ENCODE results near the gene OVCH1.

OVCH1 gene

GRCh38 chr12:29430716-29431044, 66.8 kb downstream of the OVCH1 start:
- Histone ChIP-seq H3K27me3 (ENCODE audit: insufficient read depth, poor library complexity, severe bottlenecking) (no peaks in the 10 kb centered on the region), H3K4me3 (replicated peaks; ENCODE audit: insufficient read depth, low read length) (no peak overlapping the region), H3K27ac (replicated peaks) (no peak overlapping the region)
- TF ChIP-seq SPI1 (IDR thresholded peaks at IDR 0.05; ENCODE audit: borderline replicate concordance, low read depth), result no peak
- no peak for TF ChIP-seq GABPA (IDR thresholded peaks at IDR 0.05; ENCODE audit: low read depth)
- no peak for TF ChIP-seq POLR2AphosphoS5 (IDR thresholded peaks at IDR 0.05; ENCODE audit: low read depth)
- TF ChIP-seq REST (IDR thresholded peaks at IDR 0.05; ENCODE audit: insufficient replicate concordance, low read depth), result no peak
- TF ChIP-seq CTCF (IDR thresholded peaks at IDR 0.05; ENCODE audit: insufficient read depth, low read length), result no peak
- DNase-seq (ENCODE audit: low read depth in 1 of 2, low spot score in 1 of 2), result no peak

- no peak for TF ChIP-seq REST (IDR thresholded peaks at IDR 0.05; ENCODE audit: insufficient replicate concordance, low read depth)
- no peaks in the 10 kb centered on the region for H3K27me3 ChIP-seq (ENCODE audit: insufficient read depth, poor library complexity, severe bottlenecking)
- H3K4me3 ChIP-seq (replicated peaks; ENCODE audit: insufficient read depth, low read length), result no peak overlapping the region
- no peak for DNase-seq (ENCODE audit: low read depth in 1 of 2, low spot score in 1 of 2)
- peak overlapping the region; percentile 77 for H3K27ac ChIP-seq (replicated peaks)
Observed at GRCh38 chr12:29429999-29430715, 67.3 kb downstream of the OVCH1 start.

GRCh38 chr12:29428633-29429032, 68.9 kb downstream of the OVCH1 start:
- no peak overlapping the region for H3K4me3 ChIP-seq (replicated peaks; ENCODE audit: insufficient read depth, low read length)
- TF ChIP-seq POLR2AphosphoS5 (IDR thresholded peaks at IDR 0.05; ENCODE audit: low read depth) (peak; percentile 18; the same call in 1 of the 2 replicates), CTCF (IDR thresholded peaks at IDR 0.05; ENCODE audit: insufficient read depth, low read length) (no peak)
- H3K27me3 ChIP-seq (ENCODE audit: insufficient read depth, poor library complexity, severe bottlenecking), result no peaks in the 10 kb centered on the region
- peak overlapping the region; percentile 77 for H3K27ac ChIP-seq (replicated peaks)
- DNase-seq (ENCODE audit: low read depth in 1 of 2, low spot score in 1 of 2), result peak; percentile 77 to 85

GRCh38 chr12:29427964-29428363, 69.5 kb downstream of the OVCH1 start:
- Histone ChIP-seq H3K27me3 (ENCODE audit: insufficient read depth, poor library complexity, severe bottlenecking) (no peaks in the 10 kb centered on the region), H3K4me3 (replicated peaks; ENCODE audit: insufficient read depth, low read length) (no peak overlapping the region), H3K27ac (replicated peaks) (peak overlapping the region; percentile 77)
- peak; percentile 55 to 86 for DNase-seq (ENCODE audit: low read depth in 1 of 2, low spot score in 1 of 2)
- TF ChIP-seq SPI1 (IDR thresholded peaks at IDR 0.05; ENCODE audit: borderline replicate concordance, low read depth) (peak; percentile 98), POLR2AphosphoS5 (IDR thresholded peaks at IDR 0.05; ENCODE audit: low read depth) (no peak), CTCF (IDR thresholded peaks at IDR 0.05; ENCODE audit: insufficient read depth, low read length) (peak; percentile 28)

Measured in HL-60 (cell line).